ENCODE measurements around the gene ALK.

GRCh38 chr2:29922605-29923004, 1.2 kb upstream of the ALK start:
- TF ChIP-seq ZNF274 (IDR thresholded peaks at IDR 0.05; ENCODE audit: low read depth, low read length): no peak
- TF ChIP-seq YY1 (IDR thresholded peaks at IDR 0.05; ENCODE audit: insufficient read depth, insufficient read length): no peak

Measured in NT2/D1 (cell line).